Measurements from ENCODE around the gene STT3B. TPM values are rescaled to one million over a fixed set of nuclear protein-coding genes. Genes with fewer than 3 reads are reported as not detected.

Gene STT3B
- total RNA-seq, 1 experiment from 2014 or later: 105 TPM

DNA sequence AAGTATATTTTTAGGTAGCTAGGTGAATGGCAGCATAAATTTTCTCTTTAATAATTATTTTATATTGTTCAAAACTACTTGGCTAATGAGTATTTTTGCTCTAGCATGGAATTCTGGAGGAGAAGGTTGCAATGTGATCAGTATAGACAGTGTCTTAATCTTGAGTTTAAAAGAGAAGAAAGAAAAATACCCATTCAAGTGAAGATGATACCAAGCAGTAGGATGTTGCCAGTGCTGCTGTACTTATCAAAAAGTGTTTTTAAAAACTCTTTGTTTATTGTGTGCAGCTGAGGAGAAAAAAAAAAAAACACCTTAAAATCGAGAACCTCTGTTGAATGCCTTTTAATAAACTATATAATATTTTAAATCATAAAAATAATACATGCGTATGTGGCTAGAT lies 47.9 kb downstream of the STT3B start:
- in situ Hi-C loops (cut with HindIII; ENCODE audit: low pct_unique_long_range_greater_than_20kb, low sequenced_read_pairs) (no loop called here), intact Hi-C loops (cut with micrococcal nuclease; ENCODE audit: unreplicated experiment) (no loop called here)
- Histone ChIP-seq H3K4me1 (ENCODE audit: control insufficient read depth, insufficient read depth, low read length) (no peaks in the 10 kb centered on the region), H3K4me3 (ENCODE audit: low read depth in 2 of 2, low read length in 2 of 2) (no peak overlapping the region), H3K36me3 (ENCODE audit: control insufficient read depth, insufficient read depth, low read length) (peaks cover 2% of the 10 kb centered on the region; the same call in 1 of the 2 replicates), H3K9me3 (ENCODE audit: control insufficient read depth, insufficient read depth, low read depth, low read length) (no peaks in the 10 kb centered on the region), H3K27me3 (ENCODE audit: control insufficient read depth, insufficient read depth, low read length) (no peaks in the 10 kb centered on the region), H3K27ac (ENCODE audit: low read length) (no peak overlapping the region)
- POLR2A ChIA-PET: no interaction called here
- DNase-seq (ENCODE audit: low read depth, low spot score) (no peak), ATAC-seq (no peak)
- TF ChIP-seq TCF7L2 (IDR thresholded peaks at IDR 0.05; ENCODE audit: low read depth, low read length) (no peak), SIN3A (IDR thresholded peaks at IDR 0.05; ENCODE audit: borderline replicate concordance, insufficient read depth, low read depth, low read length) (no peak), POLR2AphosphoS5 (IDR thresholded peaks at IDR 0.05; ENCODE audit: low read depth, low read length) (no peak)
- TF ChIP-seq, protein P1, sequence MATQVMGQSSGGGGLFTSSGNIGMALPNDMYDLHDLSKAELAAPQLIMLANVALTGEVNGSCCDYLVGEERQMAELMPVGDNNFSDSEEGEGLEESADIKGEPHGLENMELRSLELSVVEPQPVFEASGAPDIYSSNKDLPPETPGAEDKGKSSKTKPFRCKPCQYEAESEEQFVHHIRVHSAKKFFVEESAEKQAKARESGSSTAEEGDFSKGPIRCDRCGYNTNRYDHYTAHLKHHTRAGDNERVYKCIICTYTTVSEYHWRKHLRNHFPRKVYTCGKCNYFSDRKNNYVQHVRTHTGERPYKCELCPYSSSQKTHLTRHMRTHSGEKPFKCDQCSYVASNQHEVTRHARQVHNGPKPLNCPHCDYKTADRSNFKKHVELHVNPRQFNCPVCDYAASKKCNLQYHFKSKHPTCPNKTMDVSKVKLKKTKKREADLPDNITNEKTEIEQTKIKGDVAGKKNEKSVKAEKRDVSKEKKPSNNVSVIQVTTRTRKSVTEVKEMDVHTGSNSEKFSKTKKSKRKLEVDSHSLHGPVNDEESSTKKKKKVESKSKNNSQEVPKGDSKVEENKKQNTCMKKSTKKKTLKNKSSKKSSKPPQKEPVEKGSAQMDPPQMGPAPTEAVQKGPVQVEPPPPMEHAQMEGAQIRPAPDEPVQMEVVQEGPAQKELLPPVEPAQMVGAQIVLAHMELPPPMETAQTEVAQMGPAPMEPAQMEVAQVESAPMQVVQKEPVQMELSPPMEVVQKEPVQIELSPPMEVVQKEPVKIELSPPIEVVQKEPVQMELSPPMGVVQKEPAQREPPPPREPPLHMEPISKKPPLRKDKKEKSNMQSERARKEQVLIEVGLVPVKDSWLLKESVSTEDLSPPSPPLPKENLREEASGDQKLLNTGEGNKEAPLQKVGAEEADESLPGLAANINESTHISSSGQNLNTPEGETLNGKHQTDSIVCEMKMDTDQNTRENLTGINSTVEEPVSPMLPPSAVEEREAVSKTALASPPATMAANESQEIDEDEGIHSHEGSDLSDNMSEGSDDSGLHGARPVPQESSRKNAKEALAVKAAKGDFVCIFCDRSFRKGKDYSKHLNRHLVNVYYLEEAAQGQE (IDR thresholded peaks at IDR 0.05; ENCODE audit: insufficient read depth in 1 of 2, low read depth in 2 of 2, low read length in 1 of 2): no peak
- TF ChIP-seq, protein P2, sequence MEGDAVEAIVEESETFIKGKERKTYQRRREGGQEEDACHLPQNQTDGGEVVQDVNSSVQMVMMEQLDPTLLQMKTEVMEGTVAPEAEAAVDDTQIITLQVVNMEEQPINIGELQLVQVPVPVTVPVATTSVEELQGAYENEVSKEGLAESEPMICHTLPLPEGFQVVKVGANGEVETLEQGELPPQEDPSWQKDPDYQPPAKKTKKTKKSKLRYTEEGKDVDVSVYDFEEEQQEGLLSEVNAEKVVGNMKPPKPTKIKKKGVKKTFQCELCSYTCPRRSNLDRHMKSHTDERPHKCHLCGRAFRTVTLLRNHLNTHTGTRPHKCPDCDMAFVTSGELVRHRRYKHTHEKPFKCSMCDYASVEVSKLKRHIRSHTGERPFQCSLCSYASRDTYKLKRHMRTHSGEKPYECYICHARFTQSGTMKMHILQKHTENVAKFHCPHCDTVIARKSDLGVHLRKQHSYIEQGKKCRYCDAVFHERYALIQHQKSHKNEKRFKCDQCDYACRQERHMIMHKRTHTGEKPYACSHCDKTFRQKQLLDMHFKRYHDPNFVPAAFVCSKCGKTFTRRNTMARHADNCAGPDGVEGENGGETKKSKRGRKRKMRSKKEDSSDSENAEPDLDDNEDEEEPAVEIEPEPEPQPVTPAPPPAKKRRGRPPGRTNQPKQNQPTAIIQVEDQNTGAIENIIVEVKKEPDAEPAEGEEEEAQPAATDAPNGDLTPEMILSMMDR (IDR thresholded peaks at IDR 0.05): no peak
- BruUV-seq (replicated peaks): no TSS peak
- CTCF ChIA-PET: no interaction called here

DNA sequence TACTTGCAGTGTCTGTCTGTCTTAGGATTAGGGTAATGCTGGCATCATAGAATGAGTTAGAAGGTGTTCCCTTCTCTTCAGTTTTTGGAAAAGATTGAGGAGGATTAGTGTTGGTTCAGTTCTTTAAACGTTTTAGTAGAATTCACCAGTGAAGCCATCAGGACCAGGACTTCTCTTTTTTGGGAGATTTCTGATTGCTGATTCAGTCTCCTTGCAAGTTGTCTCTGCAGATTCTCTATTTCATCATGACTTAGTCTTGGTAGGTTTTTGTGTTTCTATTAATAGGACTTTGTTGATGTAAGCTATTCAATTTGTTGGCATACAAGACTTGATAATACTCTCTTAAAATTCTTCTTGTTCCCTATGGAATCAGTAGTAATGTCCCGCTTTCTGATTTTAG lies 48.9 kb downstream of the STT3B start:
- Histone ChIP-seq H3K36me3 (ENCODE audit: control insufficient read depth, insufficient read depth, low read length) (peaks cover 2% of the 10 kb centered on the region; the same call in 1 of the 2 replicates), H3K27ac (ENCODE audit: low read length) (no peak overlapping the region), H3K4me1 (ENCODE audit: control insufficient read depth, insufficient read depth, low read length) (no peaks in the 10 kb centered on the region), H3K4me3 (ENCODE audit: low read depth in 2 of 2, low read length in 2 of 2) (no peak overlapping the region), H3K27me3 (ENCODE audit: control insufficient read depth, insufficient read depth, low read length) (no peaks in the 10 kb centered on the region), H3K9me3 (ENCODE audit: control insufficient read depth, insufficient read depth, low read depth, low read length) (no peaks in the 10 kb centered on the region)
- CTCF ChIA-PET: no interaction called here
- in situ Hi-C loops (cut with HindIII; ENCODE audit: low pct_unique_long_range_greater_than_20kb, low sequenced_read_pairs) (no loop called here), intact Hi-C loops (cut with micrococcal nuclease; ENCODE audit: unreplicated experiment) (no loop called here)
- no peak for DNase-seq (ENCODE audit: low read depth, low spot score)
- POLR2A ChIA-PET: no interaction called here
- TF ChIP-seq TCF7L2 (IDR thresholded peaks at IDR 0.05; ENCODE audit: low read depth, low read length) (no peak), SIN3A (IDR thresholded peaks at IDR 0.05; ENCODE audit: borderline replicate concordance, insufficient read depth, low read depth, low read length) (no peak), POLR2AphosphoS5 (IDR thresholded peaks at IDR 0.05; ENCODE audit: low read depth, low read length) (no peak)
- TF ChIP-seq, protein P2 (IDR thresholded peaks at IDR 0.05): no peak
- TF ChIP-seq, protein P1 (IDR thresholded peaks at IDR 0.05; ENCODE audit: insufficient read depth in 1 of 2, low read depth in 2 of 2, low read length in 1 of 2): no peak
- BruUV-seq (replicated peaks): no TSS peak
- ATAC-seq: no peak

Data from Panc1 (cell line).